Parathyroid adenoma (tissue), 2 donors: ENCODE measurements around the gene SST.

Experiments used
- H2AFZ ChIP-seq: fragments of 300-600 bp; sonication (generic); one replicate; pipeline ENCODE4 v1.7.0; 2017; ENCODE audit warnings: antibody characterized with exemption, mild to moderate bottlenecking
- H3K27ac ChIP-seq: fragments of 300-600 bp; sonication (generic); one replicate; pipeline ENCODE4 v1.7.0; 2017
- H3K27me3 ChIP-seq: fragments of 300-600 bp; sonication (generic); one replicate; pipeline ENCODE4 v1.7.0; 2017; ENCODE audit warnings: low read length; ENCODE audit not compliant: control insufficient read depth, insufficient read depth
- H3K36me3 ChIP-seq: fragments of 300-600 bp; sonication (generic); one replicate; pipeline ENCODE4 v1.7.0; 2017; ENCODE audit warnings: low read length; ENCODE audit not compliant: control insufficient read depth, insufficient read depth
- H3K4me1 ChIP-seq: fragments of 300-600 bp; sonication (generic); one replicate; pipeline ENCODE4 v1.7.0; 2017; ENCODE audit warnings: control low read depth
- H3K4me2 ChIP-seq: fragments of 300-600 bp; sonication (generic); one replicate; pipeline ENCODE4 v1.7.0; 2017; ENCODE audit warnings: low read length
- H3K4me3 ChIP-seq: fragments of 300-600 bp; sonication (generic); one replicate; pipeline ENCODE4 v1.7.0; 2017; ENCODE audit warnings: low read depth, low read length
- H3K79me2 ChIP-seq: fragments of 300-600 bp; sonication (generic); one replicate; pipeline ENCODE4 v1.7.0; 2017; ENCODE audit warnings: control low read depth
- H3K9ac ChIP-seq: fragments of 300-600 bp; sonication (generic); one replicate; pipeline ENCODE4 v1.7.0; 2017; ENCODE audit warnings: mild to moderate bottlenecking
- H3K9me3 ChIP-seq: fragments of 300-600 bp; sonication (generic); one replicate; pipeline ENCODE4 v1.7.0; 2017; ENCODE audit warnings: low read length; ENCODE audit not compliant: control insufficient read depth
- CTCF ChIP-seq: fragments of 300-600 bp; sonication (generic); IDR thresholded peaks from one replicate; pipeline ENCODE4 v1.7.0; 2017; ENCODE audit warnings: antibody characterized with exemption, mild to moderate bottlenecking
- donor health status: primary hyperparathyroidism.

The SST gene

DNA sequence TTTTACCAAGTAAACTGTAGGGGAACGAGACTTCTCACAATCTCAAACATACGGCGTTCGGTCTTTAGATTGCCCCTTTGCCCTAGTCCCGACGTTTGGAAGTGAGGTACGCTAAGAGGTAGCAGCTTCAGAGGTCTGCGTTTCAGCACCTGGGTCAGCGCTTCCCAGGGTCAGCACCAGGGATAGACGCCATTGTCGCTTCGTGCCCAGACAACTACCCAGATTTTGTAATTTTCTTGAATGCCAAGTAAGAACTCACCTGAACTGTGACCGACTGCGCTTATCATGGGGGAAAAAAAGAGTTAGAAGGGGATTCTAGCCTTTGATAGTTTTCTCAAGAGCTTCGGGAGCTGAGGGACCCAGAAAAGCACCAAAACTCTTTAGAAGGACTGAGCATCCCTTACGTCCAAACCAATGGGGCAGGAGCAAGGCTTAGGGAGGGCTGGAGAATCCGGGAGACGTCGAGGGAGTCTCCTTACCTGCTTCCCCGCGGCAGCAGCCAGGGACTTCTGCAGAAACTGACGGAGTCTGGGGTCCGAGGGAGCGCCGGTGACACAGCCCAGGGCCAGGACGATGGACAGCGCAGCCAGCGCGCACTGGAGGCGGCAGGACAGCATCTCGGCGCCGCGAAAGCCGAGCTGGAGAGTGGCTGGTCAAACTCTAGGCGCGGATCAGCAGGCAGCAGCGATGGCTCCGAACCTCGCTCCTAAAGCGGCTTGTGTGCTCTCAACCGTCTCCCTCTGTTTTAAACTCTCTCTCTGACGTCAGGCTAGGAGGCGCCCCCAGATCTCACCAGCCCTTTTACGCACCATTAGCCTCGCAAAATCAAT is at the start of gene SST:
Gene SST (minus strand): TSS at position 720 of the 830 bp plus-strand sequence. CDS start 103 bp downstream, at position 617.
- no peak for TF ChIP-seq CTCF

GRCh38 chr3:187719628-187720336 is 49.6 kb upstream of the SST start:
- Histone ChIP-seq H3K4me1 (no peaks in the 10 kb centered on the region), H3K27me3 (no peaks in the 10 kb centered on the region), H3K79me2 (no peaks in the 10 kb centered on the region), H3K27ac (no peak overlapping the region), H2AFZ (no peak overlapping the region), H3K4me2 (no peak overlapping the region), H3K36me3 (no peaks in the 10 kb centered on the region), H3K9me3 (no peaks in the 10 kb centered on the region), H3K9ac (no peak overlapping the region), H3K4me3 (no peak overlapping the region)
- TF ChIP-seq CTCF = no peak

More for the DNA sequence above, at the start of gene SST:
- Histone ChIP-seq H2AFZ (no peak within 1 kb of the TSS), H3K27me3 (no peaks in the 10 kb centered on the region), H3K4me1 (no peaks in the 10 kb centered on the region), H3K9ac (no peak within 1 kb of the TSS), H3K79me2 (no peaks in the 10 kb centered on the region), H3K27ac (no peak within 1 kb of the TSS), H3K4me3 (no peak within 1 kb of the TSS), H3K36me3 (no peaks in the 10 kb centered on the region), H3K9me3 (no peaks in the 10 kb centered on the region), H3K4me2 (no peak within 1 kb of the TSS)

- H3K27me3 ChIP-seq = no peaks in the 10 kb centered on the region
- H3K27ac ChIP-seq = no peak overlapping the region
- no peaks in the 10 kb centered on the region for H3K36me3 ChIP-seq
- no peak for TF ChIP-seq CTCF
- H3K79me2 ChIP-seq = no peaks in the 10 kb centered on the region
- no peak overlapping the region for H3K9ac ChIP-seq
- no peaks in the 10 kb centered on the region for H3K9me3 ChIP-seq
- no peak overlapping the region for H3K4me3 ChIP-seq
- no peaks in the 10 kb centered on the region for H3K4me1 ChIP-seq
- no peak overlapping the region for H2AFZ ChIP-seq
- no peak overlapping the region for H3K4me2 ChIP-seq
Measured at GRCh38 chr3:187718802-187719201, 48.6 kb upstream of the SST start.

DNA sequence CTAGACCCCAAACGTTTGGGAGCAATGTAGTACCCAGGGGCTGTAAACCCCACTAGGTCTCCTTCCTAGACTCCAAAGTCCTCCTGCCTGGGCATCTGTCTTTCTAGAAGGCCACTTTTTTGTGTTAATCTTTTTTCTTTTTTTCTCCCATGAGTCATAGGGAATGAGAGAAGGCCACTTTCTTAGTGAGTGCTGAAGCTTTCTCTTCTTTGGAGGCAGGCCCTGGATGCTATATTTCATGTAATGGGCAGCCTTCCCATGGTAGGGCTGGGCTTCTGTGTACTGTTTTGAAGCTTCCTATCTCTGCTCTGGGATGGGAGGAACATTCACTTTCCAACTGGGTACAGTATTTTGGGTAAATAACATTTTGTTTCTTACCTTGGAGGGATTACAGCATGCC is 47.4 kb upstream of the SST start:
- H3K36me3 ChIP-seq = no peaks in the 10 kb centered on the region
- no peaks in the 10 kb centered on the region for H3K9me3 ChIP-seq
- no peak overlapping the region for H3K9ac ChIP-seq
- no peak overlapping the region for H3K4me3 ChIP-seq
- no peak for TF ChIP-seq CTCF
- no peaks in the 10 kb centered on the region for H3K27me3 ChIP-seq
- H3K4me1 ChIP-seq = no peaks in the 10 kb centered on the region
- H3K4me2 ChIP-seq = no peak overlapping the region
- H3K27ac ChIP-seq = no peak overlapping the region
- H3K79me2 ChIP-seq = no peaks in the 10 kb centered on the region
- no peak overlapping the region for H2AFZ ChIP-seq
